ENCODE measurements around the gene CPT1B. TPM values are rescaled to one million over a fixed set of nuclear protein-coding genes. Genes with fewer than 3 reads are reported as not detected.
A peak's percentile ranks its signal among the peaks of the same experiment; 100 is the strongest.

CPT1B gene
- total RNA-seq, 4 donors from 2014 or later = 9.7 to 38.7 (median 14.9) TPM

DNA sequence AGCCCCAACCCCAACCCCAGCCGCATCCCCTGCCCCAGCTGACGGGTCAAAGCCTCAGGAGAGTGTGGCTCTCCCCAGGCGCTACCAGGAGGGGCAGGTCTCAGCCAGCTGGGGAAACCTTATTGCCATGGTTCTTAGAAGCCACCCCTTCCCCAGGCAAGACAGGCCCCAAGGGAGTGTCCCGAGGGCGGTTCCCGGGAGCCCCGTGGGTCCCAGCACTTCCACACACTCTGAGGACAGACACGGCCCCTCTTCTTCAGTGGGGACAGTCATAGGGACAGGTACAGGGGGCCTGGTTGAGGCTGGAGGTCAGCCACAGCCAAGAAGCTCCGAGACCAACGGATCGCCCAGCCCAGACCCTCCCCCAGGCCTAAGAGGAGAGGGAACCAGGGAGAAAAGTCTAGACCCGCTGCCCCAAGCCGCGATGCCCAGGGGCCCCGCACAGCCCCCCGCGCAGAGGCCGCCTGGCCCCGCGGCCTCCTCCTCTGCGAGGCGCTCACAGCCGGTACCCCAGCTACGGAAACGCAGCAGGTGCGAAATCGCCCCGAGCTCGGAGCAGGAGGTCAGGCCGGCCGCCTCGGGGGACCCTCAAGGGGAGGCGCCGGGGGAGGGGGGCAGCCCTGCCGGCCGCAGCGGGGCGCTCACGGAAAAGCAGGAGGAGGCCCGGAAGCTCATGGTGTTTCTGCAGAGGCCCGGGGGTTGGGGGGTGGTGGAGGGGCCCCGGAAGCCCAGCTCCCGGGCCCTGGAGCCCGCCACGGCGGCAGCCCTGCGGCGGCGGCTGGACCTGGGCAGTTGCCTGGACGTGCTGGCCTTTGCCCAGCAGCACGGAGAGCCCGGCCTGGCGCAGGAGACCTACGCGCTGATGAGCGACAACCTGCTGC, 29.9 kb downstream of the CPT1B start:
- intact Hi-C loops (cut with DNase I) = no loop called here
- no peak overlapping the region for H3K27ac ChIP-seq
- H3K36me3 ChIP-seq = no peaks in the 10 kb centered on the region
- peak; percentile 39 to 45 for DNase-seq
- no peaks in the 10 kb centered on the region for H3K27me3 ChIP-seq
- peak overlapping the region in 1 of 3 donors; percentile 9 for H3K4me3 ChIP-seq (replicated peaks in 1 of 3)
- 10% methylated on average over 5 of the region's 56 CpGs; no CpG with 5 or more reads in 1 of the 2 donors for WGBS, 2 donors
- H3K9me3 ChIP-seq = no peaks in the 10 kb centered on the region
- TF ChIP-seq POLR2A (IDR thresholded peaks at IDR 0.05) (no peak), CTCF (IDR thresholded peaks at IDR 0.05) (no peak)
- peaks cover 9 to 24% of the 10 kb centered on the region in 2 donors for H3K4me1 ChIP-seq

DNA sequence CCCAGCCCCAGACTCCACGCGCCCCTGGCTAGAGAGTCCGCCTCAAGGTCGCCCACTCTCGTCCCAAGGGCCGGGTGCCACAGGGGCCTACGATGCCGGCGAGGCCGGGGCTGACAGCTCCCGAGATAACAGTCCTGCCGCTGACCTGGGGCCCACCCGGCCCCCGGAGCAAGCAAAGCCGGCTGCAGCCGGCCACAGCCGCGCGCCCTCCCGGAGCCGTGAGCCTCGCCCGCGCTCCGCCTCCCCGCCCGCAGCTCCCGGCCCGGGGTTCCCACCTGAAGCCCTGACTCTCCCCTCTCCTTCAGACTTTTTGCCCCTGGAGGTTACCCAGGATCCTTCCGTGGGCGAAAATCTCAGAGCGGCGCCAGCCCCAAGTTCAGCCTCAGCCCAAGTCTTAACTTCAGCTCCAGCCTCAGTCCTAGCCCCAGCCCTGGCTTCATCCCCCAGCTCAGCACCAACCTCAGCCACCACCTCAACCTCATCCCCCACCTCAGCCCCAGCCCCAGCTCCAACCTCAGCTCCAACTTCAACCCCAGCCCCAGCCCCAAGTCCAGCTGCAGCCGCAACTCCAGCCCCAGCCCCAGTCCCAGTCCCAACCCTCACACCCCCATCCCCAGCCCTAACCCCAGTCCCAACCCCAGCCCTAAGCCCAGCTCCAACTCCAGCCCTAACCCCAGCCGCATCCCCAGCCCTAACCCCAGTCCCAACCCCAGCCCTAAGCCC, 30.8 kb downstream of the CPT1B start:
- intact Hi-C loops (cut with DNase I) = no loop called here
- DNase-seq = no peak
- Histone ChIP-seq H3K27ac (no peak overlapping the region), H3K4me3 (replicated peaks in 1 of 3) (no peak overlapping the region), H3K36me3 (no peaks in the 10 kb centered on the region), H3K27me3 (no peaks in the 10 kb centered on the region), H3K4me1 (peaks cover 9 to 24% of the 10 kb centered on the region in 2 donors), H3K9me3 (no peaks in the 10 kb centered on the region)
- no peak for TF ChIP-seq CTCF (IDR thresholded peaks at IDR 0.05)
- no peak for TF ChIP-seq POLR2A (IDR thresholded peaks at IDR 0.05)
- WGBS, 2 donors = 32 to 50% methylated on average over 5 to 17 of the region's 35 CpGs

- DNase-seq = no peak
- H3K27ac ChIP-seq = no peak overlapping the region
Measured at GRCh38 chr22:50546326-50547262, 31.6 kb downstream of the CPT1B start.

More at GRCh38 chr22:50546326-50547262, 31.6 kb downstream of the CPT1B start:
- Histone ChIP-seq H3K27me3 (no peaks in the 10 kb centered on the region), H3K36me3 (no peaks in the 10 kb centered on the region), H3K4me3 (replicated peaks in 1 of 3) (no peak overlapping the region), H3K9me3 (no peaks in the 10 kb centered on the region), H3K4me1 (peaks cover 9 to 28% of the 10 kb centered on the region in 2 donors)
- intact Hi-C loops (cut with DNase I) = no loop called here
- 50 to 87% methylated on average over 6 to 12 of the region's 78 CpGs for WGBS, 2 donors
- TF ChIP-seq POLR2A (IDR thresholded peaks at IDR 0.05) (no peak), CTCF (IDR thresholded peaks at IDR 0.05) (no peak)

Data from thyroid gland (tissue), 4 donors.